Nephron progenitor cell (in vitro differentiated cells): ENCODE data around the gene SERPINB12.

ENCODE experiments used
- DNase-seq: peaks from one replicate; pipeline ENCODE4 v3.0.0; 2021
- H3K27ac Mint-ChIP-seq: 2 replicates; pipeline ENCODE4 v1.8.0; 2021; ENCODE audit warnings: mild to moderate bottlenecking, moderate library complexity, mixed read lengths
- H3K27me3 Mint-ChIP-seq: 2 replicates; pipeline ENCODE4 v1.8.0; 2021; ENCODE audit warnings: mild to moderate bottlenecking, low read depth, mixed read lengths; ENCODE audit not compliant: poor library complexity
- H3K36me3 Mint-ChIP-seq: 2 replicates; pipeline ENCODE4 v1.8.0; 2021; ENCODE audit warnings: low read depth, mixed read lengths
- H3K4me1 Mint-ChIP-seq: 2 replicates; pipeline ENCODE4 v1.8.0; 2021; ENCODE audit warnings: mixed read lengths
- H3K4me3 Mint-ChIP-seq: 2 replicates; pipeline ENCODE4 v1.8.0; 2021; ENCODE audit warnings: mild to moderate bottlenecking, moderate library complexity, mixed read lengths
- H3K9me3 Mint-ChIP-seq: 2 replicates; pipeline ENCODE4 v1.8.0; 2021; ENCODE audit warnings: mild to moderate bottlenecking, moderate library complexity, mixed read lengths
- TF ChIP-seq, protein P1 (sequence below): fragments of 200-600 bp; sonication (generic); IDR thresholded peaks from 2 replicates; pipeline ENCODE4 v1.5.0; 2021; ENCODE audit warnings: antibody characterized with exemption

The SERPINB12 gene

DNA sequence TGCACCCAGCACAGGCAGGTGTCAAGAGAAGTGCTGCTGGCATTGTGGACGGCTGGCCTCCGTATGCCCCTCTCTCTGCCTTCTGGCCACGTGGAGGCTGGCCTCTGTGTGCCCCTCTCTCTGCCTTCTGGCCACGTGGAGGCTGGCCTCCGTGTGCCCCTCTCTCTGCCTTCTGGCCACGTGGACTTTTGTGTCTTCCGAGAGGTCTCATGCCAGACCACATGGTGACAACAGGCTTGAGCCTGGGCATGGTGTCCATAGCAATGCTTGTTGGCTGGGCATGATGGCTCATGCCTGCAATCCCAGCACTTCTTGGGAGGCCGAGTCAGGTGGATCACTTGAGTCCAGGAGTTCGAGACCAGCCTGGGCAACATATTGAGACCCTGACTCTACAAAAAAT, 25.7 kb downstream of the SERPINB12 start:
- DNase-seq: no peak
- H3K4me3 Mint-ChIP-seq: no peak overlapping the region
- H3K4me1 Mint-ChIP-seq: no peaks in the 10 kb centered on the region
- peaks cover 12% of the 10 kb centered on the region for H3K27me3 Mint-ChIP-seq
- H3K9me3 Mint-ChIP-seq: no peaks in the 10 kb centered on the region
- TF ChIP-seq, protein P1, sequence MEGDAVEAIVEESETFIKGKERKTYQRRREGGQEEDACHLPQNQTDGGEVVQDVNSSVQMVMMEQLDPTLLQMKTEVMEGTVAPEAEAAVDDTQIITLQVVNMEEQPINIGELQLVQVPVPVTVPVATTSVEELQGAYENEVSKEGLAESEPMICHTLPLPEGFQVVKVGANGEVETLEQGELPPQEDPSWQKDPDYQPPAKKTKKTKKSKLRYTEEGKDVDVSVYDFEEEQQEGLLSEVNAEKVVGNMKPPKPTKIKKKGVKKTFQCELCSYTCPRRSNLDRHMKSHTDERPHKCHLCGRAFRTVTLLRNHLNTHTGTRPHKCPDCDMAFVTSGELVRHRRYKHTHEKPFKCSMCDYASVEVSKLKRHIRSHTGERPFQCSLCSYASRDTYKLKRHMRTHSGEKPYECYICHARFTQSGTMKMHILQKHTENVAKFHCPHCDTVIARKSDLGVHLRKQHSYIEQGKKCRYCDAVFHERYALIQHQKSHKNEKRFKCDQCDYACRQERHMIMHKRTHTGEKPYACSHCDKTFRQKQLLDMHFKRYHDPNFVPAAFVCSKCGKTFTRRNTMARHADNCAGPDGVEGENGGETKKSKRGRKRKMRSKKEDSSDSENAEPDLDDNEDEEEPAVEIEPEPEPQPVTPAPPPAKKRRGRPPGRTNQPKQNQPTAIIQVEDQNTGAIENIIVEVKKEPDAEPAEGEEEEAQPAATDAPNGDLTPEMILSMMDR: no peak
- no peak overlapping the region for H3K27ac Mint-ChIP-seq
- no peaks in the 10 kb centered on the region for H3K36me3 Mint-ChIP-seq

DNA sequence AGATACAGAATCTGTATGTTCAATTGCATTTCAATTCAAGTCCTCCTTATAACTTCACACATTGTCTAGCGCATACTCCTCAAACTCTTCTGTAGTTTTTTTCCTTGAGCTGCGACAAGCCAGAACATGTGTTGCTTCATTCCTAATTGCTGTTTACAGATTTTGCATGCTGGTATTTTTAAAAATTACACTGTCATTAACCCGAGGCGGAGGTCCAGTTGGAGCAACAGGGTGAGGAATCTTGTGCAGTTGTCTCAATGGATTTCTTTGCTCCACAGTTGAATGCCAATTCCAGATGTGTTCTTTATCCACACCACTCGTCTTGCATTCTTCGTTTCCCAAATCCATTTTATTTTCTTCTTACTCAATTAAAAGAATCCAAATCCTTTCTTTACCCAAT, 28.6 kb downstream of the SERPINB12 start:
- DNase-seq: no peak
- Mint-ChIP-seq H3K27ac (no peak overlapping the region), H3K4me3 (no peak overlapping the region), H3K36me3 (no peaks in the 10 kb centered on the region), H3K27me3 (peaks cover 8% of the 10 kb centered on the region), H3K9me3 (no peaks in the 10 kb centered on the region), H3K4me1 (no peaks in the 10 kb centered on the region)
- TF ChIP-seq, protein P1: no peak

DNA sequence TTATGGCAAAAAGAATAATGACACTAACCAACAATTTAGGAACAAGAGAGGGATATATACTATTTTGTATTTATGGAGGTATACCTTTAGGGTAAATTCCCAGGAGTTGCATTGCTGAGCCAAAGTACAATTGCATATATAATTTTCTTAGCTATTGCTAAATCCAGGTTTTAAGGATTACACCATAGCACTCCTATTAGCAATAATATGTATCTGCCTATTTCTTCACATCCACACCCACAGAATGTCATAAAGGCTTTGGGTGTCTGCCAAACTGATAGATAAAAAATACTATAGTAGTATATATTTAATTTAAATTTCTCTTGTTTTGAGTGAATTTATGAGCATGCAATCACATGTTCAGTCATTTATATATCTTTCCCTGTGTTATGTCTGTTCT, 33.5 kb downstream of the SERPINB12 start:
- H3K36me3 Mint-ChIP-seq: no peaks in the 10 kb centered on the region
- no peak for DNase-seq
- TF ChIP-seq, protein P1: no peak
- H3K4me3 Mint-ChIP-seq: no peak overlapping the region
- no peaks in the 10 kb centered on the region for H3K9me3 Mint-ChIP-seq
- no peaks in the 10 kb centered on the region for H3K4me1 Mint-ChIP-seq
- H3K27me3 Mint-ChIP-seq: peaks cover 3% of the 10 kb centered on the region
- H3K27ac Mint-ChIP-seq: no peak overlapping the region

DNA sequence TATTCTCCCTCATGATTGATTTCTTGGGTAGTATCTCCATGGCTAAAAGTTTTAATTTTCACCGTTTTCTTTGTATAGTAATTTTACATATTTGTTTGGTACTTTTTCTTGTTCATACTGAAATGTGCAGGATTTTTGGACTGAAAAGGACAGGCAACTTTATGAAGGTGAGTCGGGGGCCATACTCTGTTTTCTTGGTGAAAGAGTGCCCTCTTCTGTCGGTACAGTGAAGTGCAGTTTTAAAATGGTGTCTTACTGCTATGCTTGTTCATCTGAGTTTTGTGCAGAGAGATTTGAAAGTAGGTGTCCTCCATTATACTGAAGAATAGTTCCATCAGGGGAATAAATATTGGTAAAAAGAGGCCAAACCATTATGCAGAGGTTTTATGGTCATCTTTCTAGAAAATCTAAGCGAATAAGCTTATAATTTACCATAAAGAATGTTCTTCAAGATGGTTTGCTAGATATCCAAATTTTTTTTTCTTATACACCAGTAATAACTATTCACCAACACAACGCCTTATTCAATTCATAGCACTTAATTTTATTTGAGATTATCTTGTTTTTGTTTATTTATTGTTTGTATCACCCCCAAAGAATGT, 36.3 kb downstream of the SERPINB12 start:
- no peaks in the 10 kb centered on the region for H3K27me3 Mint-ChIP-seq
- no peaks in the 10 kb centered on the region for H3K36me3 Mint-ChIP-seq
- H3K4me3 Mint-ChIP-seq: no peak overlapping the region
- TF ChIP-seq, protein P1: peak; percentile 72
- no peak overlapping the region for H3K27ac Mint-ChIP-seq
- peak; percentile 54 for DNase-seq
- no peaks in the 10 kb centered on the region for H3K9me3 Mint-ChIP-seq
- no peaks in the 10 kb centered on the region for H3K4me1 Mint-ChIP-seq

DNA sequence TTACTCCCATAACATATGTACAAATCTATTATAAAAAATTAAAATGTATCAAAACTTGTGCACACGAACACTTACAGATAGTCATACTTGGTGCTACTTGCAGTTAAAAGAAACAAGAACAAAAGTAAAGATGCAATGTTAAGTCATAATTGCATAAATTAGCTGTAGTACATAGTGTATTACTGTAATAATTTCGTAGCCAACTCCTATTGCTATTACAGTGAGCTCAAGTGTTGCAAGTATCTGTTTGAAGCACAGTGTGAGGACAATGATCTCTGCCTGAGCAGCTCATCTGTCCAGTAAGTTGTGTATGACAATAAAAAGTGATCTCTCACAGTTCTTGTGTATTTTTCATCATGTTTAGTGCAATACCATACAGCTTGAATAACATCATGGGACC, 37.4 kb downstream of the SERPINB12 start:
- Mint-ChIP-seq H3K27ac (no peak overlapping the region), H3K9me3 (no peaks in the 10 kb centered on the region), H3K4me3 (no peak overlapping the region), H3K4me1 (peaks cover 4% of the 10 kb centered on the region), H3K36me3 (no peaks in the 10 kb centered on the region), H3K27me3 (no peaks in the 10 kb centered on the region)
- DNase-seq: no peak
- TF ChIP-seq, protein P1: no peak

DNA sequence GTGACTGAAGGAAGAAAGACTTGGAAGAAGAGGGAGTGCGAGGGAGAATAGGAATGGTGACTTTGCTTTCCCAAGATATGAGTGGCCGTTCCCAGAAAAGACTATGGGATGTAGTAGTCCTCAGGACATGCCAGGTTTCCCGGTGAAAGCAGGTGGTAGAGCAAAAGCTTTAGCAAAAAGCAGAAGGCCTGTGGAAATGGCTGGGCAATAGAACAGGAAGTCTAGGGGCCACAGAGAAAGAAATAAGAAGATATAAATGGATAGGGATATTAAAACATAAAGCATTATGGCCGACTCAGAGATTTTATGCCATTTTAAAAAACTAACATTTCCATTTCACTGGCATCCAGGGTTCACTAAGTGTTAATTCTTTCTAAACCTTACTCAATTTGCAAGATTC, 43.8 kb downstream of the SERPINB12 start:
- peak overlapping the region; percentile 4 for H3K27ac Mint-ChIP-seq
- peaks cover 12% of the 10 kb centered on the region for H3K4me1 Mint-ChIP-seq
- TF ChIP-seq, protein P1: no peak
- H3K9me3 Mint-ChIP-seq: no peaks in the 10 kb centered on the region
- no peak overlapping the region for H3K4me3 Mint-ChIP-seq
- DNase-seq: no peak
- H3K36me3 Mint-ChIP-seq: no peaks in the 10 kb centered on the region
- H3K27me3 Mint-ChIP-seq: no peaks in the 10 kb centered on the region
